Measurements from ENCODE around the gene PLD5.
"Not testable (repeated sequence)": the region's sequence is repeated elsewhere in the genome, so short reads cannot be mapped to it uniquely, and the experiment has no call there.

Gene PLD5

DNA sequence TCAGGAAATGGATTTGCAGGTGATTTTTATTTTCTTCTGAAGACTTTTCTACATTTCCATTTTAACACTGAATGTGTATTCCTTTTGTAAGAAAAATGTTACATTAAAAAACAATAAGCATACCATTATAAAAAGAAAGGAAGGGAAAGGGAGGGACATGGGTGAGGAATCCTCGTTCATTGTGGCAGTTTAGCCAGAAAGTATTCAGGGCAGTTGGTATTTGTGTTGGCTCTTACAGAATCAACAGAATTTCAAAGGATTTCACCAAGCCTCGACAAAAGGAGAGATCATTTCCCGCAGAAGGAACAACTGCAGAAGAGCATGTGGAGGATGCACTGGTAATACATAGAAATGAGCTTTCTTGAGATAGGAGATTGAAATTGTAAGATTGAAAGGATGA lies 35.0 kb downstream of the PLD5 start:
- DNase-seq (ENCODE audit: low spot score), result no peak

DNA sequence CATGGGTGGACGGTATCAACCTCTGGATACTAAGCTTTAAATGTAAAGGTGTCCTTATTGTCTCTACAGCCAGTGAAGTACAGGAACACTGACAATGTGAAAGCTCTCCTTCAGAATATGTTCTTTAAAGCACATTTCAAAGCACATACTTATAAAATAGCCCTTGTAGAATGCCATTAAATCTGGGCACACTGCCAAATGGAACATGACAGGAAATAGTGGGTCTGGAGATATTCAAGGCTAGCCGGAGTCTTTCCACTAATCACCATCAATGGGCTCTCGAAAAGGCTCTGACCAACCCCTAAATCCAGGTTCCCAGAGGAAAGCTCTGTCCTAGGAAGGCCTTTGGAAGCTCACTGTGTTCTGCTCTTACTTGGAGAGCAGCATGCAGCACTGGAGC lies 46.6 kb downstream of the PLD5 start:
- no peak for DNase-seq (ENCODE audit: low spot score)

DNA sequence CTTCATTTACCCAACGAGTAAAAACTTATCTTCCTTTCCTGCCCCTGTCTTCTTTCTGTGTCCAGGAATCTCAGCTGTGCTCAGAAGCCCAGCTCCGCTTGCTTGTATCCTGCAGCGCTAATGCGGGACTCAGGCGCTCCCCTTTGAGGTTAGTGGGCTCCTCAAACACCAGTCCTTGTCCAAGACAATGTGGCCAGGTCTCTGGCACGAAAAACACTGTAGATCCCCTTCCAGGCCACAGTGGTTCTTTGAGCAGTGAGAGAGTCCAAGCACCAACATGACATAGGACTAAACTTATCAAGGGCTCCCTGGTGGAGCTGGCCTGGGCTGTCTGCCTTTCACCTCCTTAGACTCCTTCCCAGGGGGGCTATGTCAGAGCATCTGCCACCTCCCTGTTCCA lies 53.7 kb downstream of the PLD5 start:
- no peak for DNase-seq (ENCODE audit: low spot score)

DNA sequence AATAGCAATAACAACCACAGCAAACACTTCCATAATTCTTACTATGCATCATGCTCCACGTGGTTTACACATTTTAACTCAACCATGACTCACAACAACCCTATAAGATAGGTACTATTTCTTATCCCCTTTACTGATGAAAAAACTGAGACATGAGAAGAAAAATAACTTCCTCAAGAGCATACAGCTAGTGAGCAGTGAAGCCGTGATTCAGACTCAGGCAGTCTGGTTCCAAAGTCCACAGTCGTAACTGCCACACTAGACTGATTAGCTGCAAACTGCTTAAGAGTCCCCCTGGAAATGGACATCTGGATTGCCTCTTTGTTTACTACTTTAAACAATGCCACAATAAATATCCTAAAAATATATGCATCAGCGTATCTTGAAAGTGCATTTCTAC lies 55.7 kb downstream of the PLD5 start:
- no peak for DNase-seq (ENCODE audit: low spot score)

DNA sequence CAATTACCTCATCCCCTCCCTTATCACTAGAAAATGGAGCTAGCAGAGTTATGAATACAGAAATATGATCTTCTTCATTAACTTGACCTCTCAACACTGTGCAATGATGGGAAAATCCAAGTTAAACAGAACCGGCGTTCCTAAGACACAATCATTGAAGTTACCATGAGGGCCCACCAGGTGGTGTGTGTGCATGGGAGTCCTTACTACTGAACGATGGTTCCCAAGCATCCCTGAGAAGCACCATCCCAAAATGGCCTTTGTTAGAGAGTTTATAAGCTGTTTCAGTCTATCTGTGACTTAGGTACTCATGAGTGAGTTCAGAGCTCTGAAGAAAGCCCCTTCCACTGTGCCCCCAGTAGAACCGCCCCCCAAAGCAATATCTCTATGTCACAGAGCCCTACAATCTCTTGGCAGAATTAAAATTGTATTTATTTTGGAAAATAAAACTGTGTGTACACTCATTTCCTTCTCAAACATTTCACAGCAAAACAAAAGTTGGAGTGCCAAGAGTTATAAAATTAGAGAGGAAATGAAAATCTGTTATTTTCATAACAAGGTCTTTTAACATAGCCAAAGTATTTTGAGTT lies 56.8 kb downstream of the PLD5 start:
- DNase-seq (ENCODE audit: low spot score), result peak; percentile 78

DNA sequence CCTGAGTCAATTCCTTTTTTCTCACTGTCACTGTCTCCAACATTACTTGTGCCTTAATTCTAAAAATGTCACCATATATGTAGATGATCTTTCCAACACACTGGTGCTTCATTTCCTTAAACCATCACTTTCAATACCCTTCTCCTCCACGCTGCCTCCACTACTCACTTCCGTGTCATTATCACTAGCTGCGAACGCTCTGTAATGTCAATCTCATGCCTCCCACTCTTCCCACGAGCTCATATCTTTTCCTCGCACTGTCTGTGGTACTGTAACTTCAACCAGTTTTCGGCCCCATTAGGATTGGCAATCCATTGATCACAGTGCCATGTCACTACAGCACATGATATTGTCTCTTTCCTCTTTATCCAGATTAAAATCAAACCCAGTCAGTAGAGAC lies 61.6 kb downstream of the PLD5 start:
- no peak for DNase-seq (ENCODE audit: low spot score)

DNA sequence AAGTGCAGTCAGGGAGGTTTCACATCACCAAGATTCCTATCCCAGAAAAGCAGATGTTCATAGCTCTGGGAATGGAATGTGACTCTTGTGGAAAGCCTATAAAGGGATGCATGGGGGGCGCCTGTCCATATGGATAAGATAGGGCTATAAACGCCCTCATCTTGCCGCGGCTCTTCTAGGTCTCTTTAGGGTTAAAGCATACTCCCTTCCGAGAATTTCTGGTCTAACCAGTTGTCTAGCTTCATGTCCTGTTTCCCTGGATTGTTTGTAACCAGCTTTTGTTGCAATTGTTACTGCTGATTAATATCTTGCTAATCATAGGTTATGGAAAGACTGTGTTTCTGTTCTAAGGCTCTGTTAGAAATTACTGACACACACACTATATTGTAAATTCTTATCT lies 64.8 kb downstream of the PLD5 start:
- DNase-seq (ENCODE audit: low spot score), result not testable (repeated sequence)

DNA sequence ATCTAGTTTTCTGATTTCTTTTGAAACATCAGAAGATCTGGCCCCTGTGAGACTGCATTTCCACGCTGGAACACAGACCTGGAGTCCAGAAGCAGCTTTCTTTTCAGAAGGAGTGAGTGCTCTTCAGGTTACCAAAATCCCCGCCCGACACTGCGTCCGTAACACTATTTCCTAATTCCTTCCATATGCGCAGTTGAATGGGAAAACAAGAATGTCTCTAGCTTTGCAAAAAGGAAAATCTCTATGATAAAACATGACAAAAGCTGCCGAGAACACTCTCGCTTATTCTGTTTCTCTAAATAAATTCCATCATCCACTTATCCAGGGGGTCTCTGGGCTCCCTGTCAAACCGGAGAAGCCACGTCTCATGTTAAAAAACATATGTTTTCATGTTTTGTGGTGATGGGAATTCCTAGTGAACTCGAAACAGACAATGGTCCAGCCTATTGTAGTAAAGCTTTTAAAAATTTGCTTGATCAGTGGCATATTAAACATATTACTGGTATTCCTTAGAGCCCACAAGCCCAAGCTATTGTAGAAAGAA lies 67.7 kb downstream of the PLD5 start:
- no peak for DNase-seq (ENCODE audit: low spot score)

DNA sequence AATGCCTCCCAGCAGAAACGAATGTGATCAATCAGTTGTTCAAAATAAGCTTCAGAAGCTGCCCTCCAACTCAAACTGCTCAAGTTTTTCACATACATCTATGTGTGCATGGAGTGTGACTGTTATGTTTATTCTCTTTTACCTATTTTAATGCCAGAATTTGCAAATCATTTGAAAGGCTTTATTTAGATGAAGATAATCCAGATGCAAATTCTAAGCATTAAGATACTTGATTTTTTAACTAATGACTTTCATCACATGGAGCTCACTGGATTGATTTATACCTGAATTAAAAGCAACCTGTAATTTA lies 69.5 kb downstream of the PLD5 start:
- DNase-seq (ENCODE audit: low spot score), result no peak

DNA sequence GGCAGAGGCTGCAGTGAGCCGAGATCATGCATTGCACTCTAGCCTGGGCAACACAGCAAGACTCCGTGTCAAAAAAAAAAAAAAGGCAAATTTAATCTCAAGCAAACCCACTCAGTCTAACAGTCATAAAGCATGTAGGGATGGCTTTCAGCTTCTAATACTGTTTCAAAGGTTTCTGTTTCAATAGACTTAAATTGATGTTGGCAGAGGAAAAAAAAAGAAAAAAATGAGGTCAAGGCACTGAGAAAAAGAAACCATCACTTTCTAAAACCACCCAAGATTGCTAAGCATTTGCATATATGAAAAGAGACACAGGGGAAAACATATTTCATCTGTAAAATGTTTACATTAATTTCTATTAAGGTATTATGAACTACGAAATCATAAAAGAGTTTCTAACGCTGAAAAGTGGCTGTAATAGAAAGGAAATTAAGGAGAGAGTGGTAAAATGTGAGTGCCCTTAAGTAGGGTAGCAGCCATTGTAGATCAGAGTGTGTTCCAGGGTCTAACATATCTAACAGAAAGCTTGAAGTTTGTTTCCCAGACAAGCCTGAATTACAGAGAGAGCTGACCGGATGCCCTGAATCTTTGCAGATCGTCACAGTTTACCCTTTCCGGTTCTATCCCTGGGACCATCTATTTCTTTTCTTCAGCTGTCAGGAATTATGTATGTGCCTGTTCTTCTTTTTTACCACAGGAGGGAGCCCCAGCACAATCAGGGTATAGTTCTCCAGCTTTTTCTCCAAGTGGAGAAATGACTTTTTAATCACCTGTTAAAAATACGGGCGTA lies 70.0 kb downstream of the PLD5 start:
- peak; percentile 52 for DNase-seq (ENCODE audit: low spot score)

DNA sequence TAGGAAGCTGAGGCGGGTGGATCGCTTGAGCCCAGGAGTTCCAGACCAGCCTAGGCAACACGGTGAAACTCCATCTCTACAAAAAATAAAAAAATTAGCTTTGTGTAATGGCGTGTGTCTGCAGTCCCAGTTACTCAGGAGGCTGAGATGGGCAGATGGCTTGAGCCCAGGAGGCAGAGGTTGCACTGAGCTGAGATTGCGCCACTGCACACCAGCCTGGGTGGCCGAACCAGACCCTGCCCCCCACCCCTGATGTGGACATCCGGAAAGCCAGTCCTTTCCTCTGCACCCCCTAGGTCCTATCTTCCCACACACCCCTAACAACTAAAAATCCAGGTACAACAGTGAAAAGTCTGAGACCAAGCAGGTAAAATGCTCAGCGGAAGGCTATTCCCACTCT lies 71.9 kb downstream of the PLD5 start:
- no peak for DNase-seq (ENCODE audit: low spot score)

DNA sequence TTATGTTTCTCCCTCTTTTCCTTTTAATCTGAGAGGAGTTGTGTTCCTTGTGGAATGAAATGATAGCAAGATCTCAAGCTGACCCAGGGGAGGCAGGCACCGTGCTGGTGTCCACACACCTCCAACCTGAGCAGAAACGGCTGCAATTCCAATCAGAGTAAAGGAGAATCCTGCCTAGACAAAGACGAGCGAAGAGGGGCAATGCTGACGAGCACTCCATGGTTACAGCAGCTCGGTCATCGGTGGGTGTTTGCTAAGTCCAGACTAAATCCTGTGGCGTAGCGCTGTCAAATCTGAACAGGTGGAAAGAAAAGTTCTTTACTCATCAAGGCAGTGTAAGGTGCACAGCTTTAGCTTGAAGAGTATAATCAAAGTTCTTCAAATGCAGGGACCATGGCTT lies 74.8 kb downstream of the PLD5 start:
- DNase-seq (ENCODE audit: low spot score), result no peak

DNA sequence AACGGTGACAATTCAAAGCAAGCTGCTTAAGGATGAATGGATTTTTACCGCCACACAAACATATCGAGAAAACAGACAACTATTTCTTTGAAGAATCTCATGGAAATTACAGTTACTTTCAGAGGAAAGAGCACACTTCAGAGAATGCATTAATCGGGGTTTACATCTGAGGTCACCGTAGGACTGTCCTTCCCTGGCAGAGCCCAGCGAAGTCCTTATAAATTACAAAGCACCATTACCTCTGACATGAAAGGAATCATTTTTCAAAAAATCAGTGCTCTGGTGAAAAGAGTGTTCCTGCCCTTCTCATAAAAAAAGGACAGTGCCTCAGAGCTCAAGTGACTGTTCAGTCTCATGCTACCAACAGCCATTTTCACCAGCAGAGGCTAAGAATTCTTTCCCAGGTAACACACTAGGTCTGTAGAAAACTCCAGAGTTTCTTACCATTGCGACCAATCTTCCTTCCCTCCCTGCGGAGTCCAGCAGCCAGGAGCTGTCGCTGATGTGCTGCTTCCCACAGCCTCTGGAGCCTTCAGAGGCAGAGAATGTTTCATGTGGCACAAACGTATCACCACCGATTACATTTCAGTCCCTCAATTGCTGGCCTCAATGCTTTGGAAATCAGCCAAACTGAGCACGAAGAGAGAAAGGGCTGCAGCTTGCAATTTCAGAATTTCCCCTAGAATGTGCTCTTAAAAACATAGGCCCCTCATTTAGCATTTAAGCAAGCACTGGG lies 75.4 kb downstream of the PLD5 start:
- no peak for DNase-seq (ENCODE audit: low spot score)

DNA sequence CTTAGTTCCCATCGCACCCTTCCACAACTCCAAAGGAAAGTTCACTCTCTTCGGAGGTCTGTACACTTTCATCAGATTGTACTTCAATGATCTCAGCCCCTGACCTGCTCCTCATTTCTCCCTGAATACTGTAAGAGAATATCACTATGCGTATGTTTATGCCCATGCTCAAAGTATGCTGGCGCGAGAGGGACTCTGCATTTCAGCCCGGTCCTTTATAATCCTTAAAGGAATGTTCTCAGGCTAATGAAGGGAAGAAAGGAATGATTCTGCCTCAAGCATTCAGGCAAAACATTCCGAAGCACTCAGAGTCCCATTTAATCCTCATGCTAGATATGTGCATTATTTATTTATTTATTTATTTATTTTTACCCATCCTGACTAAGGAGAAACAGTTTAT lies 76.8 kb downstream of the PLD5 start:
- no peak for DNase-seq (ENCODE audit: low spot score)

DNA sequence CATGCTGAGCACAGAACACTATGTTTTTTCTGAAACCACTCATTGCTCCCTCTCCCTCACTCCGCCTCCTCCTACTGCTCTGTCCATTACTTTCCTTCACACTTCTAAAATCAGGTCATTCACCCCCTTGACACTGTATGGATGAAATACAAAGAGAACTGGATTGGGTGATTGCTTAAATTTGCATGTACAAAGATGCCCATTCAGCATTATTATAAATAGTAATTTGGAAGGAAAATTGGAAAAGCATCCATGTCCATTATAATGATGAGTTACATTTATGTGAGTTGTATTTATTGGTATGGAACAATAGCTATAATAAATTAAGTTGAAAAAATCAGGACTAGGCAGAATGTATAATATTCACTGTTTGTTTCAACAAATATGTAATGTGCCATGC lies 83.7 kb downstream of the PLD5 start:
- no peak for DNase-seq (ENCODE audit: low spot score)

DNA sequence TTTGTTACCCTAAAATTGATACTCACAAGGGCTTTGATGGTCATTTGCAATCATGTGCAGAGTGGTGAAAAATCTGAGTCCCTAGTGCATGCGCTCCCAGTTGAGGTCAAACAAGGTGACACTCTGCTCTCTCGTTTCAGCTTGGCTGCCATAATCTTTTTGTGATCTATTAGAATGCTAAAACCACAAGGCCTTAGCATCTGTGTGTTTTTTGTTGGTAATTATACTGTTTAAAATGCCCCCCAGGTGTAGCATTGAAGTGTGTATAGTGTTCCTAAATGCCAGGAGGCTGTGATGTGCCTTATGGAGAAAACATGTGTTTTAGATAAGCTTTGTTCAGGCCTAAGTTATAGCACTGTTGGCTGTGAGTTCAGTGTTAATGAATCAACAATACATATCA lies 89.3 kb downstream of the PLD5 start:
- no peak for DNase-seq (ENCODE audit: low spot score)

DNA sequence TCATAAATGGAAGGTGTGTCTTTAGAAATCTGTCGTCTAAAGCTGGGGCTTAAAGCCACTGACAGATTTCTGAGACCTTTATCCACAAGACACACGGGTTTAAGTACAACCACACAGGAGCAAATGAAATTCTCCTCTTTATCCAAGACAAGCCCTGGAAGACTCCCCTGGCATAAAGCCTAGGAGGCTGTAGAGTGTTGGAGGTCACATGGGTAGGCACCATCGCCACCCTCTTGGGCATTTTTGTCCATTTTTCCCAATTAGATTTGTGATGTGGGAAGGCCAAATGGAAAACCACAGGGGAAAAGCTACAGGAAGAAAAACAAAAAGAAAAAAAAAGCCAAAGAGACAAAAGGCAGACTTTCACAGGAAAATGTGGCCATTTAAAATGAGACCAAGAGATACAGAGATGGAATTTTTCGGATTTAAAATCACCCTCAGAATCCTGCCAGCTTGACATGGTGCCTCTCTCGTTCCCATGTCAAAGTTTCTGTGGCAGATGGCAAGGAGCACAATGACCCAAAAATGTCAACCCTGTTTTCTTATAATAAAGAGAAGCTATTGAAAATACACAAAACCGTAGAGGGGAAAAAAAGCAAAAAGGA lies 91.9 kb downstream of the PLD5 start:
- no peak for DNase-seq (ENCODE audit: low spot score)

DNA sequence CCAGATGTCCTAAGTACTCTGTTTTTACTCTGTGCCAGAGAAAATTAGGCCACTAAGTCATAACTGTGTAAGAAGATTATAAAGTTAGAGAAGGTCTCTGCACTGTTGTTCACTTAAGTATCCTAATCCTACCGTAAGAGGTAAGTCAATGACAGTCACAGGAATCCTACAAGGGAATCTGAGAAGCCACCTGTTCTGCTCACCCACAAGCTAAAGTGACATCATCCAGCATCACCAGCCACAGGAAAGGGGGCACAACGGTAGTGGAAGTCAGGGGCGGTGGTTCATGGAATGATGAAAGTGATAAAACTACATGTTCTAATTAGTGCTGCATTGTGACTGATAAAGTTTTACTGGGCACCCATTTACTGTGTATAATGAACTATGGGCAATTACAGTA lies 92.7 kb downstream of the PLD5 start:
- no peak for DNase-seq (ENCODE audit: low spot score)

DNA sequence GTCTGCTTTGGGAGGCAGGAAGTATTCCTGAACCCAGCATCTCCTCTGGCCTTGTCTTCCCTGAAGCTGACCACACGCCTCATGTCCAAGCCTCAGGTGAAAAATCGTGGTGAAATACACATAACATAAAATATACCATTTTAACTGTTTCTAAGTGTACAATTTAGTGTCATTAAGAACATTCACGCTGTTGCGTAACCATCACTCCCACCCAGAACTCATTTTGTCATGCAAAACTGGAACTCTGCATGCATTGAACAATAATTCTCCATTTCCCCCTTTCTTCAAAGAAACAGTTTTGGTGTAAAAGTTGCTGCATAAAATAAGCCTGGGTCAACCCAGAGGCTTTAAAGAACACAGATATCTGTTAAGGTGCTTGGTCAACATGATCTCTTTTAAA lies 93.5 kb downstream of the PLD5 start:
- DNase-seq (ENCODE audit: low spot score), result no peak

DNA sequence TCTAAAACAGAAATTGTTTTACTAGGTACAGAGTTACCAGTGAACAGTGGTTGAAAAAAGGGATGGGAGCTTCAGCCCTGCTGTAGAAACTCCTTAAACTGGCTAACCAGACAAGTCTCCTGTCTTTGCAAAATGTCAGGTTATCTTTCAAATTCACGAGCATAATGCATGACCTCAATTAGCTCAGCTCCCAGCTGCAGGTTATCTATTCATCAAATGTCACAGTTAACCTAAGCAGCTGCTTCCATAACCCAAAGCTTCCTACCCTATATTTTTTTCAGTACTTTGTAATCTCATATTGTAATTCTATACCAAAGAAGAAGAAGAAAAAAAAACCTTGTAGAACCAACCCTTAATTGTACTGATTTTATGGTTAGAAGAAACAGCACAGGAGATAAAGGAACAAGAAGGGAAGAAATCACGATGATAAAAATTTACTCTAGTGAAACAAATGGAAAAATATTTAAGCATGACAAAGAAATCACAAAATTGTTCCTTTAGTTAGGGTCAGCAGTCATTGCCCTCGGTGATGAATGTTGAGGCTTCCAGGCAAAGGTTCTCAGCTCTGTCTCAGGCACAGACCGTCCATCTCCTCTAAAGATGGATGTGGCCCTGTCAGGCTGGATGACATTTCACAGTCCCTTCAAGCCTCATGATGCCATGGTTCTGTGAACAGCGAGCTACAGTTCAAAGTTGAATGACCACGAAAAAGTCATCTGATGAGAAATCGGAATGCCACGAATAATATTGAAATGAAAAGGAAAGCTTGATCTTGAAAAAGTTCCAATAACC lies 95.9 kb downstream of the PLD5 start:
- no peak for DNase-seq (ENCODE audit: low spot score)

DNA sequence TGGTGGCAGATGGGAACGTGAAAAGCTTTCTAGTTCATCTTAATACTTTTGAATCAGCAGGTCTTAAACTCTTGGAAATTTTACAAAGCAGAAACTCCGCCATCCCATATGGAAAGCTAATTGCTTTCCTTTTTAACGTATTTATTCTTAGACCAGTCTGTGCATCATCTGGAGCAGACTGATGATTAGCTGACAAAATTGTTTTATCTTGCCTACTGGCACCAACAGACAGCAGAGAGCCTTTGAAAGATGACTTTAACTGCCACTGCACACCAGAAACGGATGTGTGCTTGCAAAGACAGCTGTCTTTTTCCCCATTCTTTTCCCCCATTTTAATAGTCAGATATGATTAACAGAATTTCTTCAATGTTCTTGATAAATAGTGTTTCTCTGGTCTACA lies 97.0 kb downstream of the PLD5 start:
- no peak for DNase-seq (ENCODE audit: low spot score)

DNA sequence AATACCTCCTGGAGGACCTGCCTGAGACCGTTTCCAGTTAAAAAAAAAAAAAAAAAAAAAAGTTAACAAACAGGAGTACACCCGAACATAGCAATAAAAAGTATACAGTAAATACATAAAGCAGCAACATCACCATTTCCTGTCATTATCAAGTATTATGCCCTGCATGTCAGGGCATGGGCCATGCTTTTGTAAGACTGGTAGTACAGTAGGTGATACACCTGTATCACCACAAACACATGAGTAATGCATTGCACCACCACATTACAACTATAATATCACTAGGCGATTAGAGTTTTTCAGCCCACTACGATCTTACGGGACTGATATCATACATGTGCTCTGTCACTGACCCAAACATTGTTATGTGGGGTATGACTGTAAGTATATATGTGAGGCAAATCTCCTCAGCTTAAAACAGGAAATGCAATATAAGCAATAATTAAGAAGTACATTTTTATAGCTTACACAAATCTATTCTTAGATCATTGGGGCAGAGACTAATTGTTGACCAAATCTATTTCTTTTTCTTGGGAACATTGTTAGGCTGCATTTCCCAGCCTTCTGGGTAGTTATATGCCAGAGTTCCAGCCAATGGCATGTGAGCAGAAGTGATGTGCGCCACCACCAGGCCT lies 98.1 kb downstream of the PLD5 start:
- no peak for DNase-seq (ENCODE audit: low spot score)

Measured in pons (tissue), 1 donor.